HG02870 (cell line): ENCODE results near the gene ARF1.

Source experiments
- ATAC-seq: cut with Tn5 transposase; IDR thresholded peaks from one replicate; pipeline ENCODE4 v1.9.1; 2021; ENCODE audit warnings: mild to moderate bottlenecking, moderate library complexity; ENCODE audit not compliant: unreplicated experiment

Gene ARF1

DNA sequence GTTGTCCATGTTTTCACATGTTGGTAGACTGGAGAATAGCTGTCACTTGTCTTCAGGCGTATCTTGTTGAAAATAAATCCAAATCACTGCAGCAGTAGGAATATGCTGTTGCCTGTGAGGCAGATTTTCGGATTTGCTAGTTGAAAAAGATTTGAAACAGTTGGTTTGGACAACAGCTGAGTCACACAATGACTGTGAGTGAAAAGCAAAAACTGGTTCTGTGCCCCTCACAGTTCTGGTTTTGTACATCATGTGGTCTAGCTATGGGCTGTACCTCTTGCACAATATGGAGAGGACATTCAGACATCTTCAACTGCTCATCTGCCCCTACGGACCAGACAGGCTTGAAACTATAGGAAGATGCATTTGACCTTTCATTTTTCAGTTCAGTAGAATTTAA, 1.8 kb downstream of the ARF1 start:
- peak; percentile 34 for ATAC-seq

DNA sequence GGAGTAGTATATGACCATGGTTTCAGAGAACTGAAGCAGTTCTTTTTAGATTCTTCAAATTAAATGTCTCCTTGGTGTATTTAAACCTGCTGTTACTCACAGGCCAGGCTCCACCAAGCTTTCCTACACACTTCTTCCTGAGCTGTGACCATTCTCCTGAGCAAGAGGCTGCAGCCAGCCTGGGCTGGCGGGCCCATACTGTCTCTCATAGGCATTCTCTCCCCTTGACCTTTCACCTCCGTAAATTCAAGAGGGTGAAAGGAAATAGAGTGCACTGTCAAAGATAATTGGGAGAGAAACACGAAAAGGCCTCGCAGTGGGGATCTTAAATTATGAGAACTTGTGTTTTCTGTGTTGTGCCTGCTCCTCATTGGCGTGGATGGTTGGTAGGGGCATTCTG, 2.3 kb downstream of the ARF1 start:
- no peak for ATAC-seq

DNA sequence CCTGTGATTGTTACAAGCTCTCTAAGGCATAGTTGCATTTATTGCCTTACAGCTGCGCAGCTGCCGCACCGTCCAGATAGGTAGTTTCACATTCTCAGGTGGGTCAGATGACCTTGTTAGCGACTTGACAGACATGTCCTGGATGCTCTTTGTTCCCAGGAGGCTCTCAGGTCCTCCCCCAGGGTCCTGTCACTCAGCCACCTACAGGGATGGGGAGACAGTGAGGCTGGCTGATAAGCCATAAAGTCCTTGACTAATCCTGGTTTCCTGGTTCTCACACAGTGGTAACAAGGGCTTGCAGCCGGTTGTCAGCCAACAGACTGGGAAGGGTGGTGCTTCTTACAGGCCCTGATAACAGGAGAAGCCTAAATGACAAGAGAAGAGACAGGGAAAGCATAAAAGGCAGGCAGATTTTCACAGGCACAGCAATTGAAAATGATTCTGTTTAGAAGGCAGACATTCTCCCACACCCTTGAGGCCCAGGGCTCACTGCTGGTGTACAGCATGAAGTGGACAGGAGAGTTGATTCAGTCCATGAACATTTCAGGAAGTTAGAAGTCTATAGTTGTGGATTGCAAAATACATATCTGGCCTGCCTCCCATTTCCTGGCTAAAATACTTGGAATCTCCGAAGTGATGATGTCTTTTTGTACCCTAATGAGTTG, 2.9 kb downstream of the ARF1 start:
- no peak for ATAC-seq

DNA sequence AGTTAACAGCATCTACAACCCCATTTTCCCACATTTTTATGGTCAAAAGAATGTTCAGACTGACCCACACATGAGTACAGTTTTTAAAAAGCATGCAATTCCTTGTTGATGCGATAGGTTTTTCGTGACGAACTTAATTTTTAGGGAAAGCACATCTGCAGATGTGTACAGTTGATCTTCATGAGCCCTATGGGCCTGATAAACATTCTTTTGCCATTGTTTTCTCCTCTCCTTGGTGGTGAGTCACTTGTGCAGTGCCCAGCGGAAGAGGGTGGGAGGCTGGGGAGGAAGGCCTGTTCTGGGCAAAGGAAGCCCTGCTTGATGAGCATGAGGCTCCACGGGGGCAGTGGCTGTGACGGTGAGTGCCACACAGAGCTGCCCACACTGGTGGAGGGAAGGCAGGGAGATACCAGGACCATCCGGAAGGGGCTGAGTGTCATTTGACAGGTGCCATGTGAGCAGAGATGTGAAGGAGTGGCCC, 5.3 kb downstream of the ARF1 start:
- no peak for ATAC-seq

DNA sequence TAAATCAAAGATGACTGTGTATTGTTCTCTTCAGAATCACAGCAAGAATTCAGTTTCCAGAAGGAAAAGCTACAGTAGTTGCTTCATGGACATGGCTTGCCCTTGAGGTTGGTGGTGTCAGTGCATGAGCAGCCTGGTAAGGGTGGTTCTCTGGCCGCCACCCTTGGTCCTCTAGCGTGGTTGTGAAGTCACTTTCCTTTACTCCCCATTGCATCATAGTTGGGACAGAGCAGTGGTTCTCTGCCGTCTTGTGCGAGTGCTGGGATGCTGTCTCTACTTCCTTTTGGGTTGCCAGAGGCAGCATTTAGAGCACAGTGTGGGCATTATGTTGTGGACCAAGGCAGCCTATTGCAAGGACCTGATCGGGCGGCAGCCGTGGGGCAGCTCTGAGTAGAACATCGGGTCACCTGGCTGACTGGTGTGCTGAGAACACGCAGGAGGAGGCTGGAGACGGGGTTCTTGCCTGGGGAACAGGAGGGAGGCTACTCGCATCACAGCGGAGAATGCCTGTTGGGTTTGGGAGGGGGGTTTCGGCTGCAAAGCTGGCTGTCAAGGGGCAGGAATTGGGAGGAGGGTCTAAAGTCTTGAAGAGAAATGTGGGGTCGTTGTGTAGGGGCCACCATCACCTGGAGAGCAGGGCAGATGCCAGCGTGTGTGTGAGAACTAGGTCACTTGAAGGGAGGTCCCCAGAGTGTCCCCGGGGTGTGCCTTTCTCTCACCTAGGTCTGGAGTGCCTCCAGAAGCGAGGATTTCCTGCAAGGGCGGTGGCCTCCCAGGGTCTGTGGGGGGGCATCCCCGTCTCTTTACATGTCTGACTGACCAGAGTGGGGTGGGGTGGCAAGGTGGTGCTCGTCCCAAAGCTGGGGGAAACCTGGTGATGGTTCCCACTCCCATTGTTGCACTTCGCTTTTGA, 6.3 kb downstream of the ARF1 start:
- no peak for ATAC-seq

DNA sequence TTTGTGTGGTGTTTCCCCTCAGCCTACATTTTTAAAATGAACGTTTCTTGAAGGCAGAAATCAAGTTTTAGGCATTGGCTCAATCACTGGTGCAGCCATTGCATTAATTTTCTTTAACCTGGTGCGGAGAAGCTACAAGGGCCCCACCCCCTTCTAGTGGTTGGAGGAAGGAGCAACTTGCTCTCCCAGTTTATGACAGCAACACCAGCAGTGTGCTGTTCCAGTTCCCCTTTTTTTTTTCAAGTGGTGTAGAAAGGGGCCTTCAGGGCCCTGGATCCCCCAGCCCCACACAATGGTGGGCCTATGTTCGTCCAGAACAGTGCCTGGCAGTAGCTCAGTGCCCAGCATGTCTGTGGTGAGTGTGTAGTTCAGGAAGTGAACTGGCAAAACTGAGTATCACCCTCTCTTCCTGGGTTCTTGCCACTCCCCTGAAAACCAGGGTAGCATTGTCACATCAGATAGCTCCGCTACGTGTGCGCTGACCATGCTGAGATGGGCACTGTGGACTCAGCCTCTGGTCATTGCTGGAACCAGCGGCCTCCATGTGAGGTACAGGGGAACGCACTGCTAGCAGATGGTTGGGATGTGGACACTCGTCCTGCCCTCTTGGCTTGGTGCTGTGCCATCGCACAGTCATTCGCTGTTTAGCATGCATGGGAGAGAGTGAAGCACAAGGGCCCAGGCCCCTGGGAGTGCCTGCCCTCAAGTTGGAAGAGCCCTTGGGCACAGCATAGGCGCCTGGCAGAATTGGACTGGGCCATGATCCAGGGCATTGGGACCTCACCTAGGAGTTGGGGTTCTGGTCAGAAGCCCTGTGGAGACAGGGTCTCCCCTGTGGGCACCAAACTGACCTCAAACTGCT, 7.2 kb downstream of the ARF1 start:
- ATAC-seq = no peak

DNA sequence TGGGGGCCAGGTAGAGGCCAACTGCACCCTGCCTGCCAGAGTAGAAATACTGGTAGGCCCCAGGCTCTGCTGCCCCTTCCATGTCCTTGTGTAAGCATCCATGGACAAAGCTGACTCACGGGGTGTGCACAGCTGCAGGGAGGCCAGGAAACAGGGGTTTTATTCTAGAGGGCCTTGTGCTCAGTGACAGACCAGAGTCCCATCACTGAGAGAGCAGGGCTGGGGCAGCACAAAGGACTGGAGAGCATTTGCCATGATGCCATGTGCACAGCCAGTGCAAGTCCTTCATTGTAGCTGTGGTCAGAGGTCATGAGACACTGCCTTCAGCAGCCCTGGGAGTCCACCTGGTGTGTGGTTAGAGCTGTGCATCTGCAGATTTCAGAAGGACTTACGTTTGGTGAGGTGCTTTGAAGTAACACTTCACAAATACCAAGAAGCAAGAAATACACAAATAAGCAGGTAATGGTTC, 8.1 kb downstream of the ARF1 start:
- peak; percentile 49 for ATAC-seq

DNA sequence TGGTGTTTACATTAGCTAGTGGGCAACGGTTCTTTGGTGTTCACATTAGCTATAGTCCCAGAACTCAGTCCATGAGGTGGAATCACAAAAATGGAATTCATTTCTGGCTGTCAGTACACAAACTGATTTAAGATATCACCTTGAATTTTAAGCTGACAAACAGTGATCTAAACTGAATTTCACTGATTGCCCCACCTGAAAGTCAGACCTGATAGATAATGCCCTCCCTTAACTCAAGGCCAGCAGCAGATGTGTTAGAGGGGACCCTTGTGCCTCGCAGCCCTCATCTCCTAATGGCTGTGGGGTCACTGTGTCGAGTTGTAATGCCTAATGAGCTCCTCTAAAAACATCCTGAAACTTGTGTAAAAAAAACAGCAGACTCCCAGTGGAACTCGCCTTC, 8.6 kb downstream of the ARF1 start:
- no peak for ATAC-seq

DNA sequence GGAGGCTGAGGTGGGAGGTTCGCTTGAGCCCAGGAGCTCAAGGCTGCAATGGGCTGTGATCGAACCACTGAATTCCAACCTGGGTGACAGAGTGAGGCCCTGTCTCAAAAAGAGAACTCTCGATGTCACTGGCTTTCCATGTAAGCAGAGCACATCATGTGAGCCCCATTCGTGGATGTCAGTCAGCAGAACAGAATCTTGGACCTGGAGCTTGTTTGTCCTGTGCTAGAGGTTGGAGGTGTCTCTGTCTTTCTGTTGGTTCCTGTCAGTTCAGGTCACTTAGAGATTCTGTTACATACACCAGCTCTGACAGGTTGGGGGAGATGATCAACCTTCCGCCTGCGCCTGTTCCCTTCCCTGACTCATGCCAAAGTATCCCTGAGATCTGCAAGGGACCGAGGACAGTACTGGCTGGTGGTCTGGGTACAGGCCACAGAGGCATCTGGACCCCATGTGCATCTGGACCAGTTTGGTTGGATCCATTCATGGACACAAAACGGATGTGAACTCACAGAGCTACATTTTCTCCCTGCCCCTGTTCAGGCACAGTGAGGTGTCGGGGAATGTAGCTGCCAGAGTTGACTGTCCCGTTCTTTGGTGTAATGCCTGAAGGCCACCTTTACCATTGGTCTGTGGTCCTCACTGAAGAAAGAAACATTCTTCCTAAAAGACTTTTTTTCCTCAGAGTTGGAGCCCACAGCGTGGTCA, 10.0 kb downstream of the ARF1 start:
- no peak for ATAC-seq

DNA sequence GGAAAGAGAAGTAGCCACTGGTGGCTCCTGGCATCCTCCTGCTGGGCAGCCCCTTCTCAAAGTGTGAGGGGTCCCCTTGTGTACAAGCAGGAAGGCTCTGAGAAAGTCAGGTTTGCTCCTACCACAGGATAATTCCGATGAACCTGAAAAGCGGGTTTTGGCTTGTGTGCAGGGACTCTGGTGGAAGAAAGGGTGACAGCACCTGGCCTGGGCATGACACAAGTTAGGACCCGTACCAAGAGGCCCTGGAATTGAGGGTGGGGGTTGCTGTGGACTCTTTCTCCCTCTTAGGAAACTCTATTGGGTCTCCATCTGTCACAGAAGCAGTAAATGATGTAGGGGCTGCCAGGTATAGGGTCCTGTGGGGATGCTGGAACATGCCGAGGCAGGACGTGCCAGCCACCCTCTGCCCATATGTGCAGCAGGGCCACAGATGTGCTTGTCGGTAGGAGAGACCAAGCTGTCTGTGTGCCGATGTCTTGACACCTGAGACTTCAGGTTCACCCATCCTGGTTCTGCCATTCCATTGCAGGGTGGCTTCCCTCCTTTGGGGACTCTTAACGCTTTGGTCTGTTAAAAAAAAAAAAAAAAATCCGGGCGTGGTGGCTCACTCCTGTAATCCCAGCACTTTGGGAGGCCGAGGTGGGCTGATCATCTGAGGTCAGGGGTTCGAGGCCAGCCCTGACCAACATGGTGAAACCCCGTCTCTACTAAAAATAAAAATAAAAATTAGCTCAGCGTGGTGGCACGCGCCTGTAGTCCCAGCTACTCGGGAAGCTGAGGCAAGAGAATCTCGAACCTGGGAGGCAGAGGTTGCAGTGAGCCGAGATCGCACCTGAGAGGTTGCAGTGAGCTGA, 10.8 kb downstream of the ARF1 start:
- ATAC-seq = no peak

DNA sequence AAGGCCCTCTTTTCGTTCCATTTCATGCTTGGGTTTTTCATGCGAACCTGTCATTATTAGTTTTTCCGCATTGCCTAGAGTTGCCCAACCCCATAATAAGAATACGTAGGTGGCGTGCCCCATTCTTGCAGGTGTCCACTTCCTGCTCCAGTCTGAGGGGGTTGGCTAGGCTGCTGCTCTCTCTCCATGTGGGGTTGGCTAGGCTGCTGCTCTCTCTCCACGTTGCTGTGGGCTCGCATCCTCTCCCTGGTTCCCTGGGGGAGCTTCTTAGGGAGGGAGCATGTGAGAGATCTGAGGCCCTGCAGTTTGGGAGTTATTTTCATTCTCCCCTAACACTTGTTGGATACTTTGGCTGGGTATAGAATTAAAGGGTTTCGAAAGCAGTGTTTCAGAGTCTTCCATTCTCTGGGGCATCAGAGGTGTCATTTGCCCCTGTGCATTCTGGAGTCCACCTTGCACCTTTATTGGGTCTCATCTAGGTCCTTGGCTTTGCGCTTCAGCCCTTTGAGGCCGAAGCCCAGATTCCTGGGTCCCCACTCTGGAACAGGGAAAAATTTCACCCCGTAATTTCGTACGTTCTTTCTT, 12.0 kb downstream of the ARF1 start:
- no peak for ATAC-seq

DNA sequence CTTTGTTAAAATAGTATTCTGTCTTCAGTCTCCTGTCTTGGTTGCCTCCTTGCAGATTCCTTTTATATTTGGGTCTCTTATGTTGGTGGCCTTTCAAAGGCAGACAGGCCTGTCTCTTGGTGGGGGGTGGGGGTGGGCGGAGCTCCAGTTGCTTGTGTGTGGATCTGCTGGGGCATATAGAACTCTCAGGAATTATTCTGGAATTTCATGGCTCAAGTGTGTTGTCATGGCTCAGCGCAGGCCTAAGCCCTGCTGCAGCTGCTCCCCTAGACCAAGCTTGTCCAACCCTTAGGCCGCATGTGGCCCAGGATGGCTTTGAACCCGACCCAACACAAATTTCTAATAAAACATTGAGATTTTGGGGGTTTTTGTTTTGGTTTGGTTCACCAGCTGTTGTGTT, 12.7 kb downstream of the ARF1 start:
- ATAC-seq = no peak

DNA sequence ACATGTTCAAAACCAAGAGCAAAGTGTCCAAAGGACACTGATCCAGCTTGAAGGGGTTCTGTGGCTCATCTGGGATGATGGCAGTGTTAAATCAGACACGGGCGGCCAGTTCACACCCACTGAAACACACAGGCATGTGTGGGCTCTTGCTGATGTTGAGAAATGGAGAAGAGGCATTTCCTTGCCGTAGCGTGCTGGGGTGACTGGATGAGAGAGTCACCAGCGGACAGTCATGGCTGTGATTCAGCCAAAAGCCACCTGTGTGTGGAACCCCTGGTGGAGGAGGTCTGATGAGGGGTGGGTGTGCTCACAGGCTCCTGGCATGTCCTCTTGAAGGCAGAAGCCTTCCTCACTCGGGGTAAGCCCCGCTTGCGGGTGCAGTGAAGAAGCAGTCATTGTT, 13.4 kb downstream of the ARF1 start:
- no peak for ATAC-seq

DNA sequence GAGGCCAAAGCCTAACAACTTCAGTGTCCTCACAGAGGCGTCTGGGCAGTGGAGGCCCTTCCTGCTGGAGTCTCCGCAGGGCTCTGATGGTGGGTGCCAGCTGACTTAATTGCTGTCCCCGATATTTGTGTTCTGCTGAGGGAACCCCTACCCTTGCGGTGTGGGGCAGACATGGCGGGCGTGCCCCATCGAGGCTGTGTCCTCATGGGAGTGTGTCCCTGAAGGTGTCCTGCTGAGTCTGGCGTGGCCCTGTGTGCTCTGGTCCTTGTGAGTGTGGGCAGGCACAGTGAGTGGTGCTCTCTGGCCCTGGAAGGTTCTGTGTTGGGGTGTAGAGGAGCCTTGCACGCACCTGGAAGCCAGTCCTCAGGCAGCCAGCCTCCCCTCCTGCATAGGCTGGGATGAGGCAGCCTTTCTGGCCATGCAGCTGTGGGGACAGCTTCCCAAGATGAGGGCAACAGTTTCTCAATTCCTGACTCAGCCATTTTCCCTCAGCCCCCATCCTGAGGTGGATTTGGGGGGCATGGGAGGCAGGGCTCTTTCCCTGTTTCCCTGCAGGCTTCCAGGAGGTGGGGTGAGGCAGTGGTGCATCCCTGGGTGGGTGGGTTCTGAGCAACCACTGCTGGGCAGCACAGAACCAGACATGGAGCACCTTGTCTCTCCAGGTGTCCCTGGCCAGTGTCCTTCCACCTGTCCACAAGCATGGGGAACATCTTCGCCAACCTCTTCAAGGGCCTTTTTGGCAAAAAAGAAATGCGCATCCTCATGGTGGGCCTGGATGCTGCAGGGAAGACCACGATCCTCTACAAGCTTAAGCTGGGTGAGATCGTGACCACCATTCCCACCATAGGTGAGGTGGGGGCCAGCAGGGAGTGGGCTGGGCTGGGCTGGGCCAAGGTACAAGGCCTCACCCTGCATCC, 14.2 kb downstream of the ARF1 start:
- ATAC-seq = no peak

DNA sequence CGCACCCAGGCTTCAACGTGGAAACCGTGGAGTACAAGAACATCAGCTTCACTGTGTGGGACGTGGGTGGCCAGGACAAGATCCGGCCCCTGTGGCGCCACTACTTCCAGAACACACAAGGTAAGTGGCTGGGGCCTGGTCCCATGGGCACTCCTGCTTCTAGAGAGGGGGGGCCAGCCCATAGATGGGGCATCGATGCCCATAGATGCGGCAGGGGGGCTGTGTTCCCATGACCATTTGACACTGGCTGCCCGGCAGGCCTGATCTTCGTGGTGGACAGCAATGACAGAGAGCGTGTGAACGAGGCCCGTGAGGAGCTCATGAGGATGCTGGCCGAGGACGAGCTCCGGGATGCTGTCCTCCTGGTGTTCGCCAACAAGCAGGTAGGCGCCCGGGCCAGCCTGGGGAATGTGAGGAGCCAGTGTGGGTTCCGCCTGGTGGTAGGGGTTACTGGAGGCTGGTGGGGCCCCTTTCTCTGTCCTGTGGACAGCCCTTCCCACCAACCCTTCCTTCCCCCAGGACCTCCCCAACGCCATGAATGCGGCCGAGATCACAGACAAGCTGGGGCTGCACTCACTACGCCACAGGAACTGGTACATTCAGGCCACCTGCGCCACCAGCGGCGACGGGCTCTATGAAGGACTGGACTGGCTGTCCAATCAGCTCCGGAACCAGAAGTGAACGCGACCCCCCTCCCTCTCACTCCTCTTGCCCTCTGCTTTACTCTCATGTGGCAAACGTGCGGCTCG, 15.0 kb downstream of the ARF1 start:
- ATAC-seq = no peak

DNA sequence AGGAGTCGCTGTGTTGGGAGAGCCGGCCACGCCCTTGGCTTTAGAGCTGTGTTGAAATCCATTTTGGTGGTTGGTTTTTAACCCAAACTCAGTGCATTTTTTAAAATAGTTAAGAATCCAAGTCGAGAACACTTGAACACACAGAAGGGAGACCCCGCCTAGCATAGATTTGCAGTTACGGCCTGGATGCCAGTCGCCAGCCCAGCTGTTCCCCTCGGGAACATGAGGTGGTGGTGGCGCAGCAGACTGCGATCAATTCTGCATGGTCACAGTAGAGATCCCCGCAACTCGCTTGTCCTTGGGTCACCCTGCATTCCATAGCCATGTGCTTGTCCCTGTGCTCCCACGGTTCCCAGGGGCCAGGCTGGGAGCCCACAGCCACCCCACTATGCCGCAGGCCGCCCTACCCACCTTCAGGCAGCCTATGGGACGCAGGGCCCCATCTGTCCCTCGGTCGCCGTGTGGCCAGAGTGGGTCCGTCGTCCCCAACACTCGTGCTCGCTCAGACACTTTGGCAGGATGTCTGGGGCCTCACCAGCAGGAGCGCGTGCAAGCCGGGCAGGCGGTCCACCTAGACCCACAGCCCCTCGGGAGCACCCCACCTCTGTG, 15.9 kb downstream of the ARF1 start:
- no peak for ATAC-seq

DNA sequence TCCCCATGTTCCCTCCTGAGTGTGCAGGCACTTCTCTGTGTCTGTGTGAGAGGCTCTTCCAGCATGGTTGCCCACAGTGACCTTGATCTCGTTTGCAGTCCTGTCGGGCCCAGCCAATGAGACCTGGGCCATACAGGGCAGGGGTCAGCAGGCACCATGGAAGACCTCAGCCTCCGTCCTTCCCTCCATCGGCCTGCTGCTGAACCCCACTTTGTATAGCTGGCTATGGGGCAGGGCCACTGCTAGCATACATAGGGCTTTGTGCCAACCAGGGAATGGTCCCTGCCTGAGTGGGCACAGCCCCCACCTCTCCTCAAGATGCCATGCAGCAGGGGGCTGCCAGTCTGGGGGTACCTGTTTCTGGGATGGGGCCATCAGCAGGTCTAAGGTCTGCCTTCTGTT, 16.8 kb downstream of the ARF1 start:
- ATAC-seq = no peak
